Measurements from ENCODE around the gene KRT7. TPM values are rescaled to one million over a fixed set of nuclear protein-coding genes. Genes with fewer than 3 reads are reported as not detected.

Gene KRT7
- total and polyA plus RNA-seq, 7 experiments from 2014 or later: 36.1 TPM; not detected in 6

DNA sequence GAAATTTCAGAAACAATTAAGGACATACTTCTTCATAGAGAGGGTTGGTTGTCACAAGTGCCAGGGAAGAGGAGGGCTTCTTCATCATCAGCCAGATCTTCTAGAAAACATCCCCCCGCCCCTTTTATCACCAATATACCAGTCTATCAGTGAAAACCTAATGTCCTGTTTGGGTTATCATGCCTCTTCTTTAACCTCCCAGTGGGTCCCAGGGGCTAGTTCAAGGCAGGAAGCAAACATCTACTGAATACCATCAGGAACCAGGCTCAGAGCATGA is 28.1 kb downstream of the KRT7 start:
- DNase-seq (no peak), ATAC-seq (no peak)
- H3K27me3 ChIP-seq (ENCODE audit: control insufficient read depth in 2 of 2, insufficient read depth in 2 of 2, low read length in 2 of 2): peaks cover 0 to 2% of the 10 kb centered on the region in 2 donors
- no peak overlapping the region for H3K4me3 ChIP-seq (ENCODE audit: low read length)
- POLR2A ChIA-PET: no interaction called here
- no peaks in the 10 kb centered on the region for H3K36me3 ChIP-seq (ENCODE audit: control insufficient read depth in 2 of 3, insufficient read depth in 3 of 3, low read length in 3 of 3)
- CTCF ChIA-PET: no interaction called here
- H3K4me1 Mint-ChIP-seq: peaks cover 0 to 27% (median 8%) of the 10 kb centered on the region in 7 donors
- H3K36me3 Mint-ChIP-seq: peaks cover 0 to 25% (median 0%) of the 10 kb centered on the region in 5 donors
- no peaks in the 10 kb centered on the region for H3K9me3 ChIP-seq (ENCODE audit: control insufficient read depth in 2 of 3, low read length in 3 of 3)
- no peaks in the 10 kb centered on the region for H3K4me1 ChIP-seq (ENCODE audit: control insufficient read depth in 2 of 2, insufficient read depth in 2 of 2, low read length in 2 of 2)
- H3K27ac ChIP-seq (ENCODE audit: low read depth, low read length): no peak overlapping the region
- peaks cover 0 to 4% (median 0%) of the 10 kb centered on the region in 11 donors for H3K9me3 Mint-ChIP-seq
- no peak overlapping the region for H3K4me3 Mint-ChIP-seq
- intact Hi-C loops (cut with micrococcal nuclease): no loop called here
- peaks cover 36 to 62% (median 54%) of the 10 kb centered on the region in 5 donors for H3K27me3 Mint-ChIP-seq
- H3K27ac Mint-ChIP-seq: no peak overlapping the region

DNA sequence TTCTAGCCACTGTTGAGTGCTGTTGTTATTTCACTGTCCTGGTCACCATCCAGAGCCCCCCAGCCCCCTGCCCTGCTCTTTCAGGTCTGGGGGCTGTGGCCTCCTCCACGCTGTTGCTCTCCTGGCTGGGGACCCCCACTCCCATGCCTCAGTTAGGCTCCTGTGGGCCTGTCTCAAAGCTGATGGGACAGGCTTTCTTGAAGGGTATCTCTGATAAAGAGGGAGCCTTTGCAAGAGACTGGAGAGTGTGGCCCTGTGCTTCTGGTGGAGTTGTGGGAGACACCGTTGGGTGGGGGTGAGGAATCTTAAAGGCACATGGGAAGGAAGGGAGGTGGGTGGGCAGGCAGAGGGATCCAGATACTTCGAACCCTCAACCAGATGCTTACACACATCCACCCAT is 29.2 kb downstream of the KRT7 start:
- intact Hi-C loops (cut with micrococcal nuclease): no loop called here
- no peaks in the 10 kb centered on the region for H3K36me3 ChIP-seq (ENCODE audit: control insufficient read depth in 2 of 3, insufficient read depth in 3 of 3, low read length in 3 of 3)
- no peak for ATAC-seq
- no peak overlapping the region for H3K4me3 ChIP-seq (ENCODE audit: low read length)
- H3K9me3 ChIP-seq (ENCODE audit: control insufficient read depth in 2 of 3, low read length in 3 of 3): no peaks in the 10 kb centered on the region
- Mint-ChIP-seq H3K27me3 (peaks cover 28 to 51% (median 46%) of the 10 kb centered on the region in 5 donors), H3K4me3 (no peak overlapping the region), H3K9me3 (peaks cover 0 to 4% (median 0%) of the 10 kb centered on the region in 11 donors), H3K4me1 (peaks cover 0 to 25% (median 8%) of the 10 kb centered on the region in 7 donors), H3K36me3 (peaks cover 0 to 26% (median 0%) of the 10 kb centered on the region in 5 donors), H3K27ac (no peak overlapping the region)
- H3K4me1 ChIP-seq (ENCODE audit: control insufficient read depth in 2 of 2, insufficient read depth in 2 of 2, low read length in 2 of 2): no peaks in the 10 kb centered on the region
- POLR2A ChIA-PET: no interaction called here
- DNase-seq: no peak
- CTCF ChIA-PET: no interaction called here
- peaks cover 0 to 2% of the 10 kb centered on the region in 2 donors for H3K27me3 ChIP-seq (ENCODE audit: control insufficient read depth in 2 of 2, insufficient read depth in 2 of 2, low read length in 2 of 2)
- H3K27ac ChIP-seq (ENCODE audit: low read depth, low read length): no peak overlapping the region

DNA sequence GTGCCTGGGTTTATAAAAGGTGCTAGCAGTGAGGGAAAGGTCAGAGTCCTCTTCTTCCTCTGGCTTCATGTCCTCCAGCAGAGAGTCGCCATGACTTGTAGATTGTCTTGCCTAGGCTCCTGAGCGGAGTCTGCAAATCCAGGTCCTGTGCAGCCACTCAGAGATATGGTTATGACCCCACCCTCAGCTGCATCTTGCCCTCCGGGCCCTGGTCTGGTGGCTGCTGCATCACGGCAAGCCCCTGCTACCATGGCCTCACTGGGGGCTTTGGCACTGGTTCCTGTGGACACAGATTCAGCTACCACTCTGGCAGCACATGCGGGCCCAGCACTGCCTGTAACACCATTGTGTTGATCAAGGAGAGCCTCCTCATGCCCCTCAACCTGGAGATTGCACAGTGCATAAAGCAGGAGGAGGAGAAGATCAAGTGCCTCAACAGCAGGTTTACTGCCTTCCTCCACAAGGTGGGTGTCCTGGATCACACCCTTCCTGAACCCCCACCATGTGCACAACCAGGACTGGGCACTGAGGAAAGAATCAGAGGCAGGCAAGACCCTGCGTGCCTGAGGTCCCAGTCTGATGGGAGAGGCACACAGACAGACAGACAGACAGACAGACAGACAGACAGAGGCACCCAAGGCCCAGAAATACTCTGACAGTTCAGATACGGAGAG is 30.9 kb downstream of the KRT7 start:
- Histone ChIP-seq H3K4me3 (ENCODE audit: low read length) (no peak overlapping the region), H3K27ac (ENCODE audit: low read depth, low read length) (no peak overlapping the region), H3K9me3 (ENCODE audit: control insufficient read depth in 2 of 3, low read length in 3 of 3) (no peaks in the 10 kb centered on the region), H3K4me1 (ENCODE audit: control insufficient read depth in 2 of 2, insufficient read depth in 2 of 2, low read length in 2 of 2) (no peaks in the 10 kb centered on the region), H3K27me3 (ENCODE audit: control insufficient read depth in 2 of 2, insufficient read depth in 2 of 2, low read length in 2 of 2) (peaks cover 0 to 2% of the 10 kb centered on the region in 2 donors), H3K36me3 (ENCODE audit: control insufficient read depth in 2 of 3, insufficient read depth in 3 of 3, low read length in 3 of 3) (no peaks in the 10 kb centered on the region)
- no peak overlapping the region for H3K27ac Mint-ChIP-seq
- H3K27me3 Mint-ChIP-seq: peaks cover 28 to 43% (median 35%) of the 10 kb centered on the region in 5 donors
- no peak for ATAC-seq
- peaks cover 0 to 27% (median 0%) of the 10 kb centered on the region in 5 donors for H3K36me3 Mint-ChIP-seq
- ChIA-PET POLR2A (no interaction called here), CTCF (no interaction called here)
- peaks cover 0 to 4% (median 0%) of the 10 kb centered on the region in 11 donors for H3K9me3 Mint-ChIP-seq
- intact Hi-C loops (cut with micrococcal nuclease): no loop called here
- H3K4me3 Mint-ChIP-seq: no peak overlapping the region
- DNase-seq: no peak
- H3K4me1 Mint-ChIP-seq: peaks cover 0 to 27% (median 8%) of the 10 kb centered on the region in 7 donors

DNA sequence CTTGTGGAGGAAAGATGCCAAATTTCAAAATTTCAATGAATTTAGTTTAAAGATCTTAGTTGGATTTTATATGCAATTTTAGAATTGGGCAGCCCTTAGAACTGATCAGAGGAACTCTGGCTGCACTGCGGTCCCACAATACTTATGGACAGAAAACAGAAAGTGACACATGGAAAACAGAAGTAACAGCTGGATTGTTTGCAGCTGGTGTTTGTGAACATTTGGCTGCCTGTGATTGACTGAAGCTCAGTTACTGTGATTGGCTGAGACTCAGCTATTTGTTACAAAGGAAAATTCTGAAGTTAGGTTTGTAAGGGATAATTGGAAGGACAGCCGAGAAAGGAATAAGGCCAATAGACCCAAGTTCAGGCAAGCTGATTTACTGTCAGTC is 31.4 kb downstream of the KRT7 start:
- Histone ChIP-seq H3K9me3 (ENCODE audit: control insufficient read depth in 2 of 3, low read length in 3 of 3) (no peaks in the 10 kb centered on the region), H3K27me3 (ENCODE audit: control insufficient read depth in 2 of 2, insufficient read depth in 2 of 2, low read length in 2 of 2) (peaks cover 0 to 2% of the 10 kb centered on the region in 2 donors), H3K4me1 (ENCODE audit: control insufficient read depth in 2 of 2, insufficient read depth in 2 of 2, low read length in 2 of 2) (no peaks in the 10 kb centered on the region), H3K4me3 (ENCODE audit: low read length) (no peak overlapping the region), H3K27ac (ENCODE audit: low read depth, low read length) (no peak overlapping the region), H3K36me3 (ENCODE audit: control insufficient read depth in 2 of 3, insufficient read depth in 3 of 3, low read length in 3 of 3) (no peaks in the 10 kb centered on the region)
- CTCF ChIA-PET: no interaction called here
- DNase-seq (no peak), ATAC-seq (no peak)
- POLR2A ChIA-PET: no interaction called here
- peaks cover 0 to 24% (median 0%) of the 10 kb centered on the region in 5 donors for H3K36me3 Mint-ChIP-seq
- H3K27me3 Mint-ChIP-seq: peaks cover 27 to 39% (median 30%) of the 10 kb centered on the region in 5 donors
- intact Hi-C loops (cut with micrococcal nuclease): no loop called here
- H3K4me3 Mint-ChIP-seq: no peak overlapping the region
- no peak overlapping the region for H3K27ac Mint-ChIP-seq
- peaks cover 0 to 4% (median 0%) of the 10 kb centered on the region in 11 donors for H3K9me3 Mint-ChIP-seq
- peaks cover 0 to 23% (median 8%) of the 10 kb centered on the region in 7 donors for H3K4me1 Mint-ChIP-seq

DNA sequence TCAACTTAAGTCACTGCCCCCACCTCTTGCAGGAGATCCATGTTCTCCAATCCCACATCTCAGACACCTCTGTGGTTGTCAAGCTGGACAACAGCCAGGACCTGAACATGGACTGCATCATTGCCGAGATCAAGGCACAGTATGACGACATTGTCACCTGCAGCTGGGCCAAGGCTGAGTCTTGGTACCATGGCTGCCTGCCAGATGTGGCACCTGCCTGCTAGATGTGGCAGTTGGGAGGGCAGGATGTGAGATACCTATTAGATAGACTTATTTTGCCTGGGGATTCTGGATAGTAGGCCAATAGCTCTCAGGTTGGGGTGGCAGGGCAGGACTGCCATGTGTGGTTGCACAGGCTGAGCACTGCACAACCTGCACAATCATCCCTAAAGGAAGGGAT is 33.5 kb downstream of the KRT7 start:
- DNase-seq (no peak), ATAC-seq (no peak)
- intact Hi-C loops (cut with micrococcal nuclease): no loop called here
- Histone ChIP-seq H3K9me3 (ENCODE audit: control insufficient read depth in 2 of 3, low read length in 3 of 3) (no peaks in the 10 kb centered on the region), H3K4me3 (ENCODE audit: low read length) (no peak overlapping the region), H3K36me3 (ENCODE audit: control insufficient read depth in 2 of 3, insufficient read depth in 3 of 3, low read length in 3 of 3) (no peaks in the 10 kb centered on the region), H3K27me3 (ENCODE audit: control insufficient read depth in 2 of 2, insufficient read depth in 2 of 2, low read length in 2 of 2) (no peaks in the 10 kb centered on the region), H3K27ac (ENCODE audit: low read depth, low read length) (no peak overlapping the region), H3K4me1 (ENCODE audit: control insufficient read depth in 2 of 2, insufficient read depth in 2 of 2, low read length in 2 of 2) (no peaks in the 10 kb centered on the region)
- Mint-ChIP-seq H3K4me1 (peaks cover 0 to 5% (median 0%) of the 10 kb centered on the region in 7 donors), H3K4me3 (no peak overlapping the region), H3K27me3 (peaks cover 15 to 31% (median 24%) of the 10 kb centered on the region in 5 donors), H3K36me3 (peaks cover 0 to 18% (median 0%) of the 10 kb centered on the region in 5 donors), H3K9me3 (peaks cover 0 to 4% (median 0%) of the 10 kb centered on the region in 11 donors), H3K27ac (no peak overlapping the region)
- ChIA-PET POLR2A (no interaction called here), CTCF (no interaction called here)

DNA sequence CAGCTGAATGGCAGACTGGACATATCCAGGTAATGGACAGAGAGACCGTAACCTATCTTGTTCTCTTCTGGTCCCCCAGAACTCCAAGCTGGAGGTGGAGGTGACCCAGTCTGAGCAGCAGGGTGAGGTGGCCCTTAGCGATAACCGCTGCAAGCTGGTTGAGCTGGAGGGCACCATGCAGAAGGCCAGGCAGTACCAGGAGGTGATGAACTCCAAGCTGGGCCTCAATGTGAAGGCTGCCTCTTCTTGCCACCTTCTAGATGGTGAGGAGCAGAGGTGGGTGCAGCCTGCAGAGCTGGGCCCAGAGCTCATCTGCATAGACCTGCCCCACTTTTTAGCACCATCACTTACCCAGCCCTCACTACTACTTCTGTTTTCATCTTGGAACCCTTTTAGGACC is 34.2 kb downstream of the KRT7 start:
- H3K36me3 Mint-ChIP-seq: peaks cover 0 to 16% (median 0%) of the 10 kb centered on the region in 5 donors
- ChIA-PET POLR2A (no interaction called here), CTCF (no interaction called here)
- Histone ChIP-seq H3K36me3 (ENCODE audit: control insufficient read depth in 2 of 3, insufficient read depth in 3 of 3, low read length in 3 of 3) (no peaks in the 10 kb centered on the region), H3K27ac (ENCODE audit: low read depth, low read length) (no peak overlapping the region), H3K4me3 (ENCODE audit: low read length) (no peak overlapping the region), H3K4me1 (ENCODE audit: control insufficient read depth in 2 of 2, insufficient read depth in 2 of 2, low read length in 2 of 2) (no peaks in the 10 kb centered on the region), H3K27me3 (ENCODE audit: control insufficient read depth in 2 of 2, insufficient read depth in 2 of 2, low read length in 2 of 2) (no peaks in the 10 kb centered on the region), H3K9me3 (ENCODE audit: control insufficient read depth in 2 of 3, low read length in 3 of 3) (no peaks in the 10 kb centered on the region)
- no peak overlapping the region for H3K4me3 Mint-ChIP-seq
- DNase-seq (no peak), ATAC-seq (no peak)
- intact Hi-C loops (cut with micrococcal nuclease): no loop called here
- H3K4me1 Mint-ChIP-seq: peaks cover 0 to 3% (median 0%) of the 10 kb centered on the region in 7 donors
- H3K27ac Mint-ChIP-seq: no peak overlapping the region
- peaks cover 0 to 4% (median 0%) of the 10 kb centered on the region in 11 donors for H3K9me3 Mint-ChIP-seq
- peaks cover 11 to 34% (median 18%) of the 10 kb centered on the region in 5 donors for H3K27me3 Mint-ChIP-seq

DNA sequence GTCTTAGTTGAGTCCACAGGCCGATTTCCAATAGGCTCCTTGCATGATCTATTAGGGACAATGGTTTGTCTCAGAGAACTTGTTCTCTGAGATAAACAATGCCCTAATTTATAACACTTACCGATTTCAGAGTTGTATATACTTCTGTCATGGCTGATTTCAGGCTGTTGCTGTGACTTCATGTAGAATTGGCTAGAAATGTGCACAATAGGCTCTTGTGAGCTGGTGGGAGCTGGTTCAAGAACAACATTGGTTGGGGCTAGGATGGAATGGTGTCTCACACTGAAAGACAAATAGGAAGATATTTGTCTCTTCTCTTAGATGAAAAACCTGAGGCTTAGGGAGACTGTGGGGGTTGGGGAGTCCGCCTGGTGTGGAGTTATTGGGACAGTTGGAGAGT is 34.7 kb downstream of the KRT7 start:
- Histone ChIP-seq H3K27ac (ENCODE audit: low read depth, low read length) (no peak overlapping the region), H3K9me3 (ENCODE audit: control insufficient read depth in 2 of 3, low read length in 3 of 3) (no peaks in the 10 kb centered on the region), H3K4me3 (ENCODE audit: low read length) (no peak overlapping the region), H3K36me3 (ENCODE audit: control insufficient read depth in 2 of 3, insufficient read depth in 3 of 3, low read length in 3 of 3) (no peaks in the 10 kb centered on the region), H3K27me3 (ENCODE audit: control insufficient read depth in 2 of 2, insufficient read depth in 2 of 2, low read length in 2 of 2) (no peaks in the 10 kb centered on the region), H3K4me1 (ENCODE audit: control insufficient read depth in 2 of 2, insufficient read depth in 2 of 2, low read length in 2 of 2) (no peaks in the 10 kb centered on the region)
- POLR2A ChIA-PET: no interaction called here
- peaks cover 0 to 3% (median 0%) of the 10 kb centered on the region in 7 donors for H3K4me1 Mint-ChIP-seq
- CTCF ChIA-PET: no interaction called here
- H3K36me3 Mint-ChIP-seq: peaks cover 0 to 16% (median 0%) of the 10 kb centered on the region in 5 donors
- no peak overlapping the region for H3K27ac Mint-ChIP-seq
- ATAC-seq: no peak
- intact Hi-C loops (cut with micrococcal nuclease): no loop called here
- peaks cover 0 to 4% (median 0%) of the 10 kb centered on the region in 11 donors for H3K9me3 Mint-ChIP-seq
- DNase-seq: no peak
- peaks cover 11 to 36% (median 17%) of the 10 kb centered on the region in 5 donors for H3K27me3 Mint-ChIP-seq
- no peak overlapping the region for H3K4me3 Mint-ChIP-seq

Measured in naive thymus-derived CD4-positive, alpha-beta T cell (primary cell).